Activated CD8-positive, alpha-beta memory T cell treated with anti-CD3 and anti-CD28 coated beads, Interleukin-2, amount 50 U/mL, for 4 hours (primary cell): ENCODE results near the gene COL4A4.

Experiments used
- DNase-seq: peaks from one replicate; pipeline ENCODE4 v3.0.0-alpha.2; 2020

The COL4A4 gene

GRCh38 chr2:227029426-227030105 lies 134.4 kb downstream of the COL4A4 start:
- no peak for DNase-seq

- no peak for DNase-seq
These were observed 138.5 kb downstream of the COL4A4 start for GRCh38 chr2:227025510-227025909.

- DNase-seq = no peak
These were observed 141.4 kb downstream of the COL4A4 start for GRCh38 chr2:227022608-227023007.

GRCh38 chr2:227020416-227020815 lies 143.6 kb downstream of the COL4A4 start:
- DNase-seq = no peak

GRCh38 chr2:227016894-227017293 lies 147.1 kb downstream of the COL4A4 start:
- no peak for DNase-seq

- no peak for DNase-seq
These were observed 150.1 kb downstream of the COL4A4 start for GRCh38 chr2:227013881-227014280.

- DNase-seq = no peak
These were observed 150.7 kb downstream of the COL4A4 start for GRCh38 chr2:227013330-227013729.

GRCh38 chr2:227010433-227010832 lies 153.6 kb downstream of the COL4A4 start:
- no peak for DNase-seq

- DNase-seq = no peak
These were observed 156.1 kb downstream of the COL4A4 start for GRCh38 chr2:227007940-227008339.

- DNase-seq = no peak
These were observed 156.9 kb downstream of the COL4A4 start for GRCh38 chr2:227007148-227007547.

GRCh38 chr2:227006189-227006897 lies 157.7 kb downstream of the COL4A4 start:
- DNase-seq = no peak

- no peak for DNase-seq
These were observed 159.5 kb downstream of the COL4A4 start for GRCh38 chr2:227004482-227004881.

- DNase-seq = no peak
These were observed 163.9 kb downstream of the COL4A4 start for GRCh38 chr2:227000123-227000522.

GRCh38 chr2:226999661-227000060 lies 164.3 kb downstream of the COL4A4 start:
- DNase-seq = no peak

- no peak for DNase-seq
These were observed 168.4 kb downstream of the COL4A4 start for GRCh38 chr2:226995625-226996041.

- DNase-seq = no peak
These were observed 169.2 kb downstream of the COL4A4 start for GRCh38 chr2:226994775-226995174.

- DNase-seq = no peak
These were observed 170.8 kb downstream of the COL4A4 start for GRCh38 chr2:226993171-226993570.

GRCh38 chr2:226991663-226992062 lies 172.3 kb downstream of the COL4A4 start:
- DNase-seq = no peak

- no peak for DNase-seq
These were observed 178.4 kb downstream of the COL4A4 start for GRCh38 chr2:226985583-226985946.

GRCh38 chr2:226984750-226985582 lies 179.0 kb downstream of the COL4A4 start:
- DNase-seq = no peak

- no peak for DNase-seq
These were observed 179.9 kb downstream of the COL4A4 start for GRCh38 chr2:226983895-226984749.

GRCh38 chr2:226981791-226982326 lies 182.1 kb downstream of the COL4A4 start:
- no peak for DNase-seq
